Stimulated activated CD4-positive, alpha-beta T cell treated with anti-CD3 and anti-CD28 coated beads, Interleukin-4, amount 100 ng/mL, for 24 hours (primary cell): ENCODE measurements around the gene HES7.
"Not testable (repeated sequence)": the region's sequence is repeated elsewhere in the genome, so short reads cannot be mapped to it uniquely, and the experiment has no call there.

Experiments used
- DNase-seq: peaks from one replicate; pipeline ENCODE4 v3.0.0-alpha.2; 2020

HES7 gene

GRCh38 chr17:8095361-8095760 lies 28.5 kb downstream of the HES7 start:
- no peak for DNase-seq

- DNase-seq: no peak
These were observed 32.7 kb downstream of the HES7 start for GRCh38 chr17:8091033-8091687.

- DNase-seq: no peak
These were observed 34.2 kb downstream of the HES7 start for GRCh38 chr17:8089728-8090127.

- DNase-seq: no peak
These were observed 36.0 kb downstream of the HES7 start for GRCh38 chr17:8087952-8088230.

- DNase-seq: no peak
These were observed 36.6 kb downstream of the HES7 start, which contains the start of gene ALOX12B for GRCh38 chr17:8087075-8087951. TSS of gene ALOX12B (minus strand) at chr17:8087716. CDS start at chr17:8087442, 274 bp downstream.

- no peak for DNase-seq
These were observed 39.7 kb downstream of the HES7 start for GRCh38 chr17:8084250-8084649.

- DNase-seq: no peak
These were observed 41.6 kb downstream of the HES7 start for GRCh38 chr17:8082292-8082691.

- DNase-seq: no peak
These were observed 42.0 kb downstream of the HES7 start for GRCh38 chr17:8081876-8082275.

- DNase-seq: no peak
These were observed 43.1 kb downstream of the HES7 start for GRCh38 chr17:8080799-8081219.

- no peak for DNase-seq
These were observed 43.6 kb downstream of the HES7 start for GRCh38 chr17:8080208-8080798.

- peak; percentile 82 for DNase-seq
These were observed 44.4 kb downstream of the HES7 start for GRCh38 chr17:8079291-8080207.

GRCh38 chr17:8077939-8078338 lies 46.0 kb downstream of the HES7 start:
- not testable (repeated sequence) for DNase-seq

GRCh38 chr17:8076502-8077266 lies 47.2 kb downstream of the HES7 start:
- DNase-seq: no peak

GRCh38 chr17:8075574-8076342 lies 48.1 kb downstream of the HES7 start:
- DNase-seq: no peak

GRCh38 chr17:8075081-8075480 lies 48.8 kb downstream of the HES7 start:
- no peak for DNase-seq

- no peak for DNase-seq
These were observed 49.4 kb downstream of the HES7 start for GRCh38 chr17:8074554-8074953.

- DNase-seq: peak; percentile 88
These were observed 50.0 kb downstream of the HES7 start for GRCh38 chr17:8073627-8074484.

- peak; percentile 17 for DNase-seq
These were observed 51.0 kb downstream of the HES7 start for GRCh38 chr17:8072729-8073461.

- DNase-seq: no peak
These were observed 51.6 kb downstream of the HES7 start for GRCh38 chr17:8072341-8072728.

GRCh38 chr17:8071496-8071895 lies 52.4 kb downstream of the HES7 start:
- DNase-seq: no peak
